ENCODE measurements around the gene TEAD1.

GRCh38 chr11:12777208-12777874 lies 103.1 kb downstream of the TEAD1 start:
- TF ChIP-seq CTCF (conservative IDR thresholded peaks at IDR 0.05 in 1 of 2, IDR thresholded peaks at IDR 0.05 in 1 of 2; ENCODE audit: low read depth in 1 of 2, low read length in 2 of 2): no peak
- no peak for TF ChIP-seq EZH2 (IDR thresholded peaks at IDR 0.05; ENCODE audit: low read length, missing control alignments)

Data from fibroblast of lung (primary cell).